GM21529 (cell line): Measurements from ENCODE around the gene IER5.
"Not testable (repeated sequence)": the region's sequence is repeated elsewhere in the genome, so short reads cannot be mapped to it uniquely, and the experiment has no call there.

Source experiments
- ATAC-seq: cut with Tn5 transposase; IDR thresholded peaks from one replicate; pipeline ENCODE4 v1.9.1; 2021; ENCODE audit not compliant: unreplicated experiment

The IER5 gene

GRCh38 chr1:181113059-181113641 lies 24.6 kb downstream of the IER5 start:
- no peak for ATAC-seq

DNA sequence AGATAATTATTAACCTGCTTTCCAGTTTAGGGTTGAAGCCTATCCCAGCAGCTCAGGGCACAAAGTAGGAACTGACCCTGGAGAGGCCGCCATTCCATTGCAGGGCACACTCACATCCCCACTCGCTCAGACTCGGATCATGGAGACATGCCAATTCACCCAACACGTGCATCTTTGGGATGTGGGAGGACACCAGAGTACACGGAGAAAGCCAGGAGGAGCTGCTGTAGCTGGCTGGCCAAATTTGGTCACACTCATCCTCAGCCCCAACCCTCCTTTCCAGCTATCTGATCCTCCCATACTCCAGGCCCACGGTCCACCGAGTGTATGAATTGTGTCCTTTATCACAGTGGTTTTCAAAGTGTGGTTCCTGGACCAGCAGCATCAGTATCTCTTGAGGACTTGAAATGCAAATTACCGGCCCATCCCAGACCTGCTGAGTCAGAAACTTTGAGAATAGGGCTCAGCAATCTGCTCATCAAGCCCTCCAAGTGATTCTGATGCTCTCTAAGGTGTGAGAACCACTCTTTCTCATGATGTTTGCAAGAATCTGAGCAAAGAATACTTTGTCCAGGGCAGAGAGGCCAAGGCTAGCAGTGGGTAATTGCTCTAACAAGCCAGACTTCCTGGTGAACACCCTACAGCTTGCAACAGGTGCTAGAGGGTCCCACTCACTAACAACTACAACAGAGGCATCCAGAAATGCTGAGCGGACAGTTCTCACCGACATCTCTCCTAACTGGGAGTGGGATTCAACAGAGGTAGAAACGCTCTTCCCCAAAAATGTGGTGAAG lies 26.3 kb downstream of the IER5 start:
- no peak for ATAC-seq

GRCh38 chr1:181115368-181115684 lies 26.8 kb downstream of the IER5 start:
- ATAC-seq, result no peak

- ATAC-seq, result not testable (repeated sequence)
Measured at GRCh38 chr1:181115971-181116370, 27.5 kb downstream of the IER5 start.

- ATAC-seq, result no peak
Measured at GRCh38 chr1:181116819-181117390, 28.4 kb downstream of the IER5 start.

DNA sequence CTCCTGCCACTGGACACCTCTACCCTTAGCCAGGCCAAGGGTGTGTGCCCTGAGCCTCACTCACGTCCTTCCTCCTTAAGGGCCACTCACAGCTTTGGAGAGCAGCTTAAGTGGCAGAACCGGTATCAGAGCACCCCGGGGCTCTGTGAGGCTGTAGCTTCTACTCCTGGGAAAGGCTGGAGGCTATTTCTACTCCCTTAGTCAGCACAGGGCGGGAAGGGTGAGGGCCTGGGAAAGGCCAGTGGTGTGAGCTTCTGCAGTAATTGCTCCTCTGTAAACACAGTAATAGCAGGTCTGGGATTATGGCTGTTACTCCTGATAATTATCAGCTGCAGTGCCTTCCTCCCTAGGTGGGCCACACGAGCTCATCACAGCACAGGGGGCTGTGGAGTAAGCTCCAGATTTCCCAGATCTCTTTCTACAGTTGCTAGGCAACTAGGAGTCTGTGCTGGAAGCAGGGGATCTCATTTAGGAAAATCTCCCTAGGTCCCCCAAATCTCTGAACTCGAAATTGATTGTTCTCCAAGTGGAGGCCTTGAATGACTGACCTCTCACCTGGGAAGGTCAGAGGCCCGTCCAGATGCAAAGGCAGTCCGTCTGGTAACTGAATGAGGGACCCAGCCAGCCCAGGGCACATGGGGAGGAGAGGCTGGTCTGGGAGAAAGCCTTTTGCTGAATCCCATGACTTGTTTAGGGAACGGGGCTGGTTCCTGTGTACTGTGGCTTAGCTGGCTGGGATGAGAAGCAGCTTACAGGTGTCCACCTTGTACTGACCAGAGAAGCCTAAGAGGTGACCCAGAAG lies 29.3 kb downstream of the IER5 start:
- no peak for ATAC-seq

DNA sequence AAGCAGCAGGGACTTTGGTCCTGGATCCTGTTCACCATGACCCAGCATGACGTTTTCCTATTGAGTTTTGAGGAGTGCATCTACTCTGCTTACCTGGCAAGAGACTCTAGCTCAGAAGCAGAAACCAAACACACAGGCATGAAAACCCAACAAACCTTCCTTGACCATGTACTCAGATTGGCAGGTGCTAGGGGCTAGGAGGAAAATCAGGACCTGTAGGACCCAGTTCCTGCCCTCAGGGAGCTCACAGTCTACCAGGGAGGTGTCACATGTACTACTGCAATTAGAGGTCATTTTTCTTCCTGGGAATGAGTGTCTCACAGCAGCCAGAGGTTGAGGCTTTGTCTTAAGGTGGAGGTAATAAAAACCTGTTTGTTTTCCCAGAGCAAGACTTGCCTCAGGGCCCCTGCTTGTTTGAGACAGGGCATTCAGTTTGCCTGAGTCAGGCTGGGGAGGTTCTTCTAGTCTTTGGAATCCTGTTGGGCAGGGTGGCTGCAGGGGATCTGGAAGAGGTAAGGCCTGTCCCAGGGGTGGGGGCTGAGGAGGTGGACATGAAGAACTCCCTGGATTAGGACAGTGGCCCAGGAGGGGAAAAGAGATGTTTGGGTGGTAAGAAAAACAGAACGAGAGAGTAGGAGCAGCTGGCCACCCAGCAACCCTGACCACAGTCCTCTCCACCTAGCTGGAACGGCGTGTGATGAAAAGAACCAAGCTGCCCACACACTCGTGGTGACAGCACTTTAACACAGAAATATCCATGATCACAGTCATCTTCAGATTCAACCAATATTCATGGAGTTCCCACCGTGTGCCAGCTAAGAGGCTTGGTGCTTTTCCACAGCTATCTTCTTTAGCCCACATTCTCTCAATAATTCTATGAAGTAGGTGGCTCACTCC lies 30.8 kb downstream of the IER5 start:
- no peak for ATAC-seq

GRCh38 chr1:181120924-181121323 lies 32.4 kb downstream of the IER5 start:
- no peak for ATAC-seq

- ATAC-seq, result no peak
Measured at GRCh38 chr1:181121498-181121897, 33.0 kb downstream of the IER5 start.

GRCh38 chr1:181122222-181122621 lies 33.7 kb downstream of the IER5 start:
- no peak for ATAC-seq

- no peak for ATAC-seq
Measured at GRCh38 chr1:181123173-181123572, 34.7 kb downstream of the IER5 start.

- ATAC-seq, result no peak
Measured at GRCh38 chr1:181124291-181124751, 35.8 kb downstream of the IER5 start.

DNA sequence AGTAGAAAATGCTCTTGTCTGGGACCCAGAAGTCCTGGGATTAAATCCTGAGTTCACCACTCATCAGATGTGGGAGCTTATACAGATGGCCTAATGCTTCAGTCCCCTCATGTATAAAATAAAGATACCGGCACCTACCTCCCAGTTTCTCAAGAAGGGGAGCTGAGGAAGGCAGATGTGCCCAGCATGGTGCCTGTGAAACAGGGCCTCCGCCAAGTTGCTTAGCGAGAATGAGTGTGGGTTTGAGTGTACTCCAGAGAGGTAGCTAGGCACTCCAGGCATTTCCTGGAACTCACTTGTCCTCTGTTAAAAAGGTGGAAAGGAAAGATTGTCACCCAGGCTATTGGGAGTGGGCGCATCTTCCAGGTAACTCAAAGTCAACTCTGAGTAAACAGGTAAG lies 37.8 kb downstream of the IER5 start:
- ATAC-seq, result no peak

GRCh38 chr1:181126871-181127587 lies 38.5 kb downstream of the IER5 start:
- ATAC-seq, result no peak

GRCh38 chr1:181127898-181128453 lies 39.5 kb downstream of the IER5 start:
- no peak for ATAC-seq

DNA sequence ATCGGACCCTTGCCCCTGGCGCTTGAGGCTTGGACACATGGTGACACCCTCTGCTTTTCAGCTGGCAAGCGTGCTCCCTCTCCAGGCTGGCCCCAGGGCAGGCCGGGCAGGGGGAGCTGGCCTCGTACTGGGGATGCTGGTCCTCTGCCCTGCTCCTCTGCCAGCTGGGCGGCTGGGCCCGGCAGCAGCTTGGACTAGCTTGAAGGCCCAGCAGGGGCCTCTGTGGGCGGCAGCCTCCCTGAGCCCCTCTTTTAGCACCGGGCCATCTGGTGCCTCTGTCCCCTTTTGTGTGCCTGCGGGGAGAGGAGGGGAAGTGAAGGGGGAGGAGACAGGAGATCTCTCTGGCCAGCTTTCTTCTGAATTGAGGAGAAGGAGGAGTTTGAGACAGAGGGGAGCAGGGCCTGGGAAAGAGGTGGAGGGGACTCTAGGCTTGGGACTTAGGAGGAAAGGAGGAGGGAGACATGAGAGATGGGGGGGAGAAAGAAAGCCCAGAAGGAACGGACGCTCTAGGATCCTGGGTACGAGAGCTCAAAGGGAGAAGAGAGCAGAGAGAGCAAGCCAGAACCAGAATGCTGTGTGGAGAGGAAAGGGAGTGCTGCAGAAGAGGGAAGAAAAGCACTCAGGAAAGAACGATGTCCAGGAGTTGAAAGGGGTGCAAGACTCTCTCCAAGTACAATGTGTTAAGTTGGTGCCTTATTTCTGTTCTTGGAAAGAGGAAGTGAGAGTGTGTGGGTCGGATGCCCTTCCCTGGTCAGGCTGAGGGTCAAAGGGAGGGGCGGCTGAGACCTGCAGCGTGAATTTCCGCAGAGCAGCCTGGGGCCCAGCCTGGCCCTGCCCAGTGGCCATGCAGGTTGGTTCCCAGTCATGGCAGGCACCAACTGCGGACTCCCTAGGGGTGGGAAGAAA lies 40.3 kb downstream of the IER5 start:
- ATAC-seq, result peak; percentile 43

DNA sequence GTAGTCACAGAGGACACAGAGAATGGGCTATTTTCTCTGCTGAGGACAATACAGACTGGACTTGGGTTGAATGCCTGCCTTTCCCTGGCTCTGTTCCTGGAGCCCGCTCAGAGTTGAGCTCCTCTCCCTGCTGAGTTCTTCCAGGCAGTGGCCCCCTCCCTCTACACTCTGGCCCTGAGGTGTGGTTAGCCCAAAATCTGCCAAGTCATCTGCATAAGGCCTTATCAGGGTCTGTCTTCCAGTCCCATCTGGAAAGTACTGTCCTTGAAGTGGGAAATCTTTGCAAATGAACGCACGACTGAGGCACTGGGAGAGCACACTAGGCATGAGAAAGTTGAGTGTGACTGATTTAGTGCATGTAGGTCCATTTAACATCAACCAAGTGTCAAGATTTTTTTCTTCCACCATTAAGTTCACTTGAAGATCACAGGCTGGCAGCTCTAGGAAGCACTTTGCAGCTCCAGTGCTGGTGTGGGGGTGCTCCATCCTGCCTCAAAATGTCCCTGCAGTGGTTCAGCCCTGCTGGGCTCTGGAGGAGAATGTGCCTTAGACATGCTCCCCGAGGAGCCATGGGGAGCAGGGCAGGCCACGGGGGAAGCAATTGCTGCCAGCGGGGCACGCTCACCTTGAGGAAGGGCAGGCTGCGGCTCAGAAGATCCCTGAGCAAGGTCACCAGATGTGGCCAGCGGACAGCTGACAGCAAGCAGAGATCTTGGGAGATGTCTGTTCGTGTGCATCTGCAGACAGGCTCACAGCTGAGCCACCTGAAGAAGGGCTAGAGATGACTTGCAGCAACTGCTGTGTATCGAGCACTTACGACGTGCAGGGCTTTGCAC lies 41.5 kb downstream of the IER5 start:
- no peak for ATAC-seq
